WTC11 (cell line): ENCODE measurements around the gene RILPL1. TPM values are rescaled to one million over a fixed set of nuclear protein-coding genes. Genes with fewer than 3 reads are reported as not detected.

Experiments
- CBFB ChIP-seq: sonication (generic); formaldehyde crosslinking; IDR thresholded peaks from 2 replicates; pipeline ENCODE4 v1.8.1; 2022; ENCODE audit warnings: mild to moderate bottlenecking, low read depth, missing genetic modification reagents
- CREB1 ChIP-seq: sonication (generic); formaldehyde crosslinking; IDR thresholded peaks from 2 replicates; pipeline ENCODE4 v1.8.0; 2023; ENCODE audit warnings: mild to moderate bottlenecking, missing genetic modification reagents
- NFE2L1 ChIP-seq: sonication (generic); formaldehyde crosslinking; IDR thresholded peaks from 2 replicates; pipeline ENCODE4 v1.8.1; 2023; ENCODE audit warnings: missing genetic modification reagents
- PRDM15 ChIP-seq: sonication (generic); formaldehyde crosslinking; IDR thresholded peaks from 2 replicates; pipeline ENCODE4 v1.8.0; 2022; ENCODE audit warnings: missing genetic modification reagents
- RORB ChIP-seq: fragments of 250-450 bp; sonication (Bioruptor Pico); IDR thresholded peaks from 2 replicates; pipeline ENCODE4 v1.9.0; 2021; ENCODE audit warnings: mild to moderate bottlenecking
- SOX15 ChIP-seq: fragments of 250-450 bp; sonication (Bioruptor Pico); IDR thresholded peaks from 2 replicates; pipeline ENCODE4 v1.9.0; 2021; ENCODE audit warnings: mild to moderate bottlenecking
- STAT6 ChIP-seq: sonication (generic); formaldehyde crosslinking; conservative IDR thresholded peaks from 2 replicates; pipeline ENCODE4 v1.8.1; 2023; ENCODE audit warnings: mild to moderate bottlenecking, low read depth, missing genetic modification reagents, moderate library complexity
- USF2 ChIP-seq: sonication (generic); formaldehyde crosslinking; IDR thresholded peaks from 2 replicates; pipeline ENCODE4 v1.8.1; 2023; ENCODE audit warnings: mild to moderate bottlenecking, missing genetic modification reagents, moderate library complexity
- ZNF232 ChIP-seq: sonication (generic); formaldehyde crosslinking; IDR thresholded peaks from 2 replicates; pipeline ENCODE4 v1.8.0; 2022; ENCODE audit warnings: mild to moderate bottlenecking, missing genetic modification reagents
- total RNA-seq: library from RNA; stranded (reverse); gene quantifications from 3 replicates; pipeline ENCODE4 v1.2.3, GENCODE V29; 2021
- TF ChIP-seq, protein P1 (sequence below): sonication (generic); formaldehyde crosslinking; conservative IDR thresholded peaks from 2 replicates; pipeline ENCODE4 v1.8.1; 2022; ENCODE audit warnings: mild to moderate bottlenecking, missing genetic modification reagents
- TF ChIP-seq, protein P2 (sequence below): sonication (generic); formaldehyde crosslinking; IDR thresholded peaks from 2 replicates; pipeline ENCODE4 v1.8.0; 2023; ENCODE audit warnings: mild to moderate bottlenecking, missing genetic modification reagents
- TF ChIP-seq, protein P3 (sequence below): sonication (generic); formaldehyde crosslinking; IDR thresholded peaks from 2 replicates; pipeline ENCODE4 v1.8.0; 2023; ENCODE audit warnings: missing genetic modification reagents, mild to moderate bottlenecking, borderline replicate concordance
- TF ChIP-seq, protein P4 (sequence below): sonication (generic); formaldehyde crosslinking; IDR thresholded peaks from 2 replicates; pipeline ENCODE4 v1.8.1; 2023; ENCODE audit warnings: mild to moderate bottlenecking, missing genetic modification reagents

Gene RILPL1
- total RNA-seq, 1 experiment from 2014 or later, result 8.2 TPM

GRCh38 chr12:123469978-123470377, 63.5 kb downstream of the RILPL1 start (continued):
- TF ChIP-seq, protein P1, sequence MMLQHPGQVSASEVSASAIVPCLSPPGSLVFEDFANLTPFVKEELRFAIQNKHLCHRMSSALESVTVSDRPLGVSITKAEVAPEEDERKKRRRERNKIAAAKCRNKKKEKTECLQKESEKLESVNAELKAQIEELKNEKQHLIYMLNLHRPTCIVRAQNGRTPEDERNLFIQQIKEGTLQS (CRISPR knock-in tag), result no peak
- TF ChIP-seq RORB (CRISPR knock-in tag) (no peak), NFE2L1 (CRISPR knock-in tag) (no peak), USF2 (no peak), ZNF232 (CRISPR knock-in tag) (no peak), CBFB (CRISPR knock-in tag) (no peak), PRDM15 (CRISPR knock-in tag) (no peak), SOX15 (CRISPR knock-in tag) (no peak), CREB1 (no peak), STAT6 (CRISPR knock-in tag) (no peak)
- TF ChIP-seq, protein P2, sequence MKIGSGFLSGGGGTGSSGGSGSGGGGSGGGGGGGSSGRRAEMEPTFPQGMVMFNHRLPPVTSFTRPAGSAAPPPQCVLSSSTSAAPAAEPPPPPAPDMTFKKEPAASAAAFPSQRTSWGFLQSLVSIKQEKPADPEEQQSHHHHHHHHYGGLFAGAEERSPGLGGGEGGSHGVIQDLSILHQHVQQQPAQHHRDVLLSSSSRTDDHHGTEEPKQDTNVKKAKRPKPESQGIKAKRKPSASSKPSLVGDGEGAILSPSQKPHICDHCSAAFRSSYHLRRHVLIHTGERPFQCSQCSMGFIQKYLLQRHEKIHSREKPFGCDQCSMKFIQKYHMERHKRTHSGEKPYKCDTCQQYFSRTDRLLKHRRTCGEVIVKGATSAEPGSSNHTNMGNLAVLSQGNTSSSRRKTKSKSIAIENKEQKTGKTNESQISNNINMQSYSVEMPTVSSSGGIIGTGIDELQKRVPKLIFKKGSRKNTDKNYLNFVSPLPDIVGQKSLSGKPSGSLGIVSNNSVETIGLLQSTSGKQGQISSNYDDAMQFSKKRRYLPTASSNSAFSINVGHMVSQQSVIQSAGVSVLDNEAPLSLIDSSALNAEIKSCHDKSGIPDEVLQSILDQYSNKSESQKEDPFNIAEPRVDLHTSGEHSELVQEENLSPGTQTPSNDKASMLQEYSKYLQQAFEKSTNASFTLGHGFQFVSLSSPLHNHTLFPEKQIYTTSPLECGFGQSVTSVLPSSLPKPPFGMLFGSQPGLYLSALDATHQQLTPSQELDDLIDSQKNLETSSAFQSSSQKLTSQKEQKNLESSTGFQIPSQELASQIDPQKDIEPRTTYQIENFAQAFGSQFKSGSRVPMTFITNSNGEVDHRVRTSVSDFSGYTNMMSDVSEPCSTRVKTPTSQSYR, result no peak
- TF ChIP-seq, protein P3, sequence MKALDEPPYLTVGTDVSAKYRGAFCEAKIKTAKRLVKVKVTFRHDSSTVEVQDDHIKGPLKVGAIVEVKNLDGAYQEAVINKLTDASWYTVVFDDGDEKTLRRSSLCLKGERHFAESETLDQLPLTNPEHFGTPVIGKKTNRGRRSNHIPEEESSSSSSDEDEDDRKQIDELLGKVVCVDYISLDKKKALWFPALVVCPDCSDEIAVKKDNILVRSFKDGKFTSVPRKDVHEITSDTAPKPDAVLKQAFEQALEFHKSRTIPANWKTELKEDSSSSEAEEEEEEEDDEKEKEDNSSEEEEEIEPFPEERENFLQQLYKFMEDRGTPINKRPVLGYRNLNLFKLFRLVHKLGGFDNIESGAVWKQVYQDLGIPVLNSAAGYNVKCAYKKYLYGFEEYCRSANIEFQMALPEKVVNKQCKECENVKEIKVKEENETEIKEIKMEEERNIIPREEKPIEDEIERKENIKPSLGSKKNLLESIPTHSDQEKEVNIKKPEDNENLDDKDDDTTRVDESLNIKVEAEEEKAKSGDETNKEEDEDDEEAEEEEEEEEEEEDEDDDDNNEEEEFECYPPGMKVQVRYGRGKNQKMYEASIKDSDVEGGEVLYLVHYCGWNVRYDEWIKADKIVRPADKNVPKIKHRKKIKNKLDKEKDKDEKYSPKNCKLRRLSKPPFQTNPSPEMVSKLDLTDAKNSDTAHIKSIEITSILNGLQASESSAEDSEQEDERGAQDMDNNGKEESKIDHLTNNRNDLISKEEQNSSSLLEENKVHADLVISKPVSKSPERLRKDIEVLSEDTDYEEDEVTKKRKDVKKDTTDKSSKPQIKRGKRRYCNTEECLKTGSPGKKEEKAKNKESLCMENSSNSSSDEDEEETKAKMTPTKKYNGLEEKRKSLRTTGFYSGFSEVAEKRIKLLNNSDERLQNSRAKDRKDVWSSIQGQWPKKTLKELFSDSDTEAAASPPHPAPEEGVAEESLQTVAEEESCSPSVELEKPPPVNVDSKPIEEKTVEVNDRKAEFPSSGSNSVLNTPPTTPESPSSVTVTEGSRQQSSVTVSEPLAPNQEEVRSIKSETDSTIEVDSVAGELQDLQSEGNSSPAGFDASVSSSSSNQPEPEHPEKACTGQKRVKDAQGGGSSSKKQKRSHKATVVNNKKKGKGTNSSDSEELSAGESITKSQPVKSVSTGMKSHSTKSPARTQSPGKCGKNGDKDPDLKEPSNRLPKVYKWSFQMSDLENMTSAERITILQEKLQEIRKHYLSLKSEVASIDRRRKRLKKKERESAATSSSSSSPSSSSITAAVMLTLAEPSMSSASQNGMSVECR, result no peak
- TF ChIP-seq, protein P4, sequence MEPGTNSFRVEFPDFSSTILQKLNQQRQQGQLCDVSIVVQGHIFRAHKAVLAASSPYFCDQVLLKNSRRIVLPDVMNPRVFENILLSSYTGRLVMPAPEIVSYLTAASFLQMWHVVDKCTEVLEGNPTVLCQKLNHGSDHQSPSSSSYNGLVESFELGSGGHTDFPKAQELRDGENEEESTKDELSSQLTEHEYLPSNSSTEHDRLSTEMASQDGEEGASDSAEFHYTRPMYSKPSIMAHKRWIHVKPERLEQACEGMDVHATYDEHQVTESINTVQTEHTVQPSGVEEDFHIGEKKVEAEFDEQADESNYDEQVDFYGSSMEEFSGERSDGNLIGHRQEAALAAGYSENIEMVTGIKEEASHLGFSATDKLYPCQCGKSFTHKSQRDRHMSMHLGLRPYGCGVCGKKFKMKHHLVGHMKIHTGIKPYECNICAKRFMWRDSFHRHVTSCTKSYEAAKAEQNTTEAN (CRISPR knock-in tag), result no peak
